H1 (cell line): ENCODE results near the gene DHRS9. TPM values are rescaled to one million over a fixed set of nuclear protein-coding genes. Genes with fewer than 3 reads are reported as not detected.

Experiments
- SIX5 ChIP-seq: IDR thresholded peaks from 2 replicates; pipeline ENCODE4 v1.6.1; 2011; ENCODE audit warnings: mild to moderate bottlenecking, low read depth, low read length
- polyA plus RNA-seq, 7 experiments: library from polyadenylated mRNA; depleted of rRNA in 3 of 7; stranded (reverse) in 5 of 7; unstranded in 2 of 7; fragments of >200 nt in 5 of 7; fragments of 200-250 nt in 2 of 7; gene quantifications; 1 replicate in 5 of 7; 2 replicates in 1 of 7; 4 replicates in 1 of 7; pipeline versions ENCODE4 v1.2.1 to v1.2.3, GENCODE V29; 2011 to 2013; ENCODE audit warnings: missing spikeins in 2 of 7, mixed read lengths in 2 of 7
- total RNA-seq: library from RNA; stranded (reverse); fragmentation: NEBNext Ultra II Directional; extraction: Animal tissue kit (Norgen Biotek cat#: 25700); gene quantifications from 2 replicates; pipeline ENCODE4 v1.2.1, GENCODE V29; 2021

DHRS9 gene
- total and polyA plus RNA-seq, 2 of the 8 experiments (the other 6 are each of a cell fraction or from before 2014, with no cell fraction given): not detected

DNA sequence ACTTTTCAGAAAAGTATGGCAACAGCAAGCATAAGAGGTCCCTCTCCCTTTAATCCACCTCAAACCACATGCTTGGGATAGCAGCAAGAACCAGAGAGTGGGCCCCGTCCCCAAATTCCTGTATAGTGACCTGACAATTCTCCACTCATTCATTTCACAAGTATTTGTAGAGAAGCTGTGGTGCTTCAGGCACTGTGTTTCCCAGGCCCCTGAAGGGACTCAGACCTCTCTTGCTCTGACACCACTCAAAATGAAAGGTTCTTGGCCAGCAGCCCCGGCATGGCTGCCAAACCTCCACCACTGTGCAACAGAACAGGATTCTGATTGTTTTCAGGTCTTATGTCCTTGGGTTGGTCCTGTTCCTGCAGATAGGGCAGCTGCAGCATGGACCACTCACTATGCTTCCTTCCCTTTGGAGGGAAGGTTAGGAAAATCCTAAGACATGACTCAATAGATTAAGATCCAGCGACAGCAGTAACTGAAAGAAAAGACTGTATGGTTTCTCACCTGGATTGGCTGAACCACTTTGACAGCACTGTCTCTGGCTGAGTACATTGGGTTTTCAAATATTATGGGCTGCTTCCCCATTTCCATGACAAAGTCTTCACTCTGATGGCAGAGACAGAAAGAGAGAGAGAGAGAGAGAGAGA lies 67.6 kb downstream of the DHRS9 start (continued):
- no peak for TF ChIP-seq SIX5
